Subcutaneous abdominal adipose tissue (tissue), 5 donors: ENCODE data around the gene ST8SIA1.

Experiments
- H3K27ac ChIP-seq: one replicate; pipeline ENCODE4 v1.7.0; 2013; ENCODE audit warnings: low read depth, mild to moderate bottlenecking, inconsistent platforms, low read length, moderate library complexity
- H3K27me3 ChIP-seq, 5 donors: one replicate each; pipeline ENCODE4 v1.7.0; 2013; ENCODE audit warnings: low read length in 5 of 5, inconsistent platforms in 1 of 5; ENCODE audit not compliant: control insufficient read depth in 5 of 5, insufficient read depth in 4 of 5
- H3K36me3 ChIP-seq, 5 donors: one replicate each; pipeline ENCODE4 v1.7.0; 2013; ENCODE audit warnings: low read length in 5 of 5; ENCODE audit not compliant: control insufficient read depth in 5 of 5, insufficient read depth in 5 of 5
- H3K4me1 ChIP-seq, 5 donors: one replicate each; pipeline ENCODE4 v1.7.0; 2013; ENCODE audit warnings: low read length in 5 of 5, mild to moderate bottlenecking in 3 of 5, moderate library complexity in 1 of 5; ENCODE audit not compliant: control insufficient read depth in 5 of 5, insufficient read depth in 5 of 5
- H3K4me3 ChIP-seq, 5 donors: one replicate each; pipeline ENCODE4 v1.7.0; 2013; ENCODE audit warnings: low read length in 5 of 5, low read depth in 1 of 5
- H3K9ac ChIP-seq, 5 donors: one replicate each; pipeline ENCODE4 v1.7.0; 2013; ENCODE audit warnings: low read length in 5 of 5, mild to moderate bottlenecking in 4 of 5, moderate library complexity in 3 of 5
- H3K9me3 ChIP-seq, 5 donors: one replicate each; pipeline ENCODE4 v1.7.0; 2013; ENCODE audit warnings: low read length in 5 of 5; ENCODE audit not compliant: control insufficient read depth in 5 of 5
- donor health status: healthy.
- donor health status: healthy.
- donor health status: healthy.
- donor health status: healthy.
- donor health status: healthy.

ST8SIA1 gene

GRCh38 chr12:22312336-22312735 is 22.2 kb downstream of the ST8SIA1 start:
- peaks cover 0 to 3% (median 0%) of the 10 kb centered on the region in 5 donors for H3K27me3 ChIP-seq
- no peaks in the 10 kb centered on the region for H3K9me3 ChIP-seq
- peaks cover 0 to 11% (median 0%) of the 10 kb centered on the region in 5 donors for H3K4me1 ChIP-seq
- no peaks in the 10 kb centered on the region for H3K36me3 ChIP-seq
- peak overlapping the region; percentile 31 for H3K27ac ChIP-seq
- no peak overlapping the region for H3K4me3 ChIP-seq
- no peak overlapping the region for H3K9ac ChIP-seq

GRCh38 chr12:22310709-22311108 is 23.8 kb downstream of the ST8SIA1 start:
- peaks cover 0 to 3% (median 0%) of the 10 kb centered on the region in 5 donors for H3K27me3 ChIP-seq
- no peak overlapping the region for H3K9ac ChIP-seq
- no peaks in the 10 kb centered on the region for H3K36me3 ChIP-seq
- H3K9me3 ChIP-seq: no peaks in the 10 kb centered on the region
- peaks cover 0 to 11% (median 0%) of the 10 kb centered on the region in 5 donors for H3K4me1 ChIP-seq
- no peak overlapping the region for H3K27ac ChIP-seq
- no peak overlapping the region for H3K4me3 ChIP-seq

GRCh38 chr12:22310275-22310674 is 24.2 kb downstream of the ST8SIA1 start:
- Histone ChIP-seq H3K4me1 (peaks cover 0 to 11% (median 0%) of the 10 kb centered on the region in 5 donors), H3K9me3 (no peaks in the 10 kb centered on the region), H3K4me3 (no peak overlapping the region), H3K27me3 (peaks cover 0 to 3% (median 0%) of the 10 kb centered on the region in 5 donors), H3K9ac (no peak overlapping the region), H3K36me3 (no peaks in the 10 kb centered on the region), H3K27ac (no peak overlapping the region)

- Histone ChIP-seq H3K36me3 (no peaks in the 10 kb centered on the region), H3K4me1 (peaks cover 0 to 13% (median 0%) of the 10 kb centered on the region in 5 donors), H3K4me3 (no peak overlapping the region), H3K9ac (no peak overlapping the region), H3K27ac (no peak overlapping the region), H3K9me3 (no peaks in the 10 kb centered on the region), H3K27me3 (no peaks in the 10 kb centered on the region)
These were observed 26.7 kb downstream of the ST8SIA1 start for GRCh38 chr12:22307811-22308210.

- H3K4me1 ChIP-seq: peaks cover 0 to 6% (median 0%) of the 10 kb centered on the region in 5 donors
- H3K27me3 ChIP-seq: no peaks in the 10 kb centered on the region
- H3K9me3 ChIP-seq: peaks cover 0 to 3% (median 0%) of the 10 kb centered on the region in 5 donors
- no peak overlapping the region for H3K9ac ChIP-seq
- H3K36me3 ChIP-seq: no peaks in the 10 kb centered on the region
- H3K4me3 ChIP-seq: no peak overlapping the region
- H3K27ac ChIP-seq: no peak overlapping the region
These were observed 28.2 kb downstream of the ST8SIA1 start for GRCh38 chr12:22306311-22306710.

GRCh38 chr12:22304341-22304740 is 30.2 kb downstream of the ST8SIA1 start:
- Histone ChIP-seq H3K27me3 (no peaks in the 10 kb centered on the region), H3K4me3 (no peak overlapping the region), H3K9ac (no peak overlapping the region), H3K9me3 (peaks cover 0 to 17% (median 2%) of the 10 kb centered on the region in 5 donors), H3K27ac (no peak overlapping the region), H3K36me3 (no peaks in the 10 kb centered on the region), H3K4me1 (peaks cover 0 to 6% (median 0%) of the 10 kb centered on the region in 5 donors)

GRCh38 chr12:22299294-22299912 is 35.1 kb downstream of the ST8SIA1 start:
- peaks cover 5 to 30% (median 11%) of the 10 kb centered on the region in 5 donors for H3K9me3 ChIP-seq
- H3K36me3 ChIP-seq: no peaks in the 10 kb centered on the region
- H3K27ac ChIP-seq: no peak overlapping the region
- H3K4me1 ChIP-seq: peaks cover 0 to 6% (median 0%) of the 10 kb centered on the region in 5 donors
- H3K4me3 ChIP-seq: no peak overlapping the region
- H3K9ac ChIP-seq: no peak overlapping the region
- no peaks in the 10 kb centered on the region for H3K27me3 ChIP-seq

GRCh38 chr12:22289250-22289649 is 45.3 kb downstream of the ST8SIA1 start:
- H3K4me1 ChIP-seq: peaks cover 0 to 11% (median 3%) of the 10 kb centered on the region in 5 donors
- no peak overlapping the region for H3K4me3 ChIP-seq
- H3K9me3 ChIP-seq: no peaks in the 10 kb centered on the region
- H3K27me3 ChIP-seq: no peaks in the 10 kb centered on the region
- H3K27ac ChIP-seq: no peak overlapping the region
- no peaks in the 10 kb centered on the region for H3K36me3 ChIP-seq
- H3K9ac ChIP-seq: no peak overlapping the region

- peaks cover 0 to 16% (median 3%) of the 10 kb centered on the region in 5 donors for H3K4me1 ChIP-seq
- no peaks in the 10 kb centered on the region for H3K36me3 ChIP-seq
- H3K27ac ChIP-seq: no peak overlapping the region
- peak overlapping the region in 1 of 5 donors; percentile 11 for H3K4me3 ChIP-seq
- H3K9ac ChIP-seq: no peak overlapping the region
- H3K27me3 ChIP-seq: no peaks in the 10 kb centered on the region
- no peaks in the 10 kb centered on the region for H3K9me3 ChIP-seq
These were observed 46.5 kb downstream of the ST8SIA1 start for GRCh38 chr12:22287776-22288621.

- no peaks in the 10 kb centered on the region for H3K36me3 ChIP-seq
- H3K4me1 ChIP-seq: peaks cover 2 to 16% (median 5%) of the 10 kb centered on the region in 5 donors
- H3K9me3 ChIP-seq: no peaks in the 10 kb centered on the region
- no peak overlapping the region for H3K27ac ChIP-seq
- H3K27me3 ChIP-seq: no peaks in the 10 kb centered on the region
- H3K4me3 ChIP-seq: no peak overlapping the region
- no peak overlapping the region for H3K9ac ChIP-seq
These were observed 47.4 kb downstream of the ST8SIA1 start for GRCh38 chr12:22287101-22287500.
